ENCODE measurements around the gene CLIC6. TPM values are rescaled to one million over a fixed set of nuclear protein-coding genes. Genes with fewer than 3 reads are reported as not detected.

Gene CLIC6
- total and polyA plus RNA-seq, 2 of the 8 experiments (the other 6 are each of a cell fraction or from before 2014, with no cell fraction given): 0.42 to 1.3 TPM

GRCh38 chr21:34748862-34749261 lies 80.1 kb downstream of the CLIC6 start (continued):
- TF ChIP-seq ASH2L (IDR thresholded peaks at IDR 0.05; ENCODE audit: low read length) (no peak), FOSL1 (IDR thresholded peaks at IDR 0.05; ENCODE audit: insufficient read depth, low read depth, low read length) (no peak), MAFK (IDR thresholded peaks at IDR 0.05; ENCODE audit: low read depth, low read length) (no peak), POLR2AphosphoS5 (IDR thresholded peaks at IDR 0.05; ENCODE audit: low read depth, low read length) (no peak), SP1 (IDR thresholded peaks at IDR 0.05; ENCODE audit: low read depth, low read length) (no peak)
